Measurements from ENCODE around the gene GNB3. TPM values are rescaled to one million over a fixed set of nuclear protein-coding genes. Genes with fewer than 3 reads are reported as not detected.
"Not testable (repeated sequence)": the region's sequence is repeated elsewhere in the genome, so short reads cannot be mapped to it uniquely, and the experiment has no call there.

Gene GNB3
- total and polyA plus RNA-seq, 4 donors = 1.2 to 3.3 (median 1.7) TPM

DNA sequence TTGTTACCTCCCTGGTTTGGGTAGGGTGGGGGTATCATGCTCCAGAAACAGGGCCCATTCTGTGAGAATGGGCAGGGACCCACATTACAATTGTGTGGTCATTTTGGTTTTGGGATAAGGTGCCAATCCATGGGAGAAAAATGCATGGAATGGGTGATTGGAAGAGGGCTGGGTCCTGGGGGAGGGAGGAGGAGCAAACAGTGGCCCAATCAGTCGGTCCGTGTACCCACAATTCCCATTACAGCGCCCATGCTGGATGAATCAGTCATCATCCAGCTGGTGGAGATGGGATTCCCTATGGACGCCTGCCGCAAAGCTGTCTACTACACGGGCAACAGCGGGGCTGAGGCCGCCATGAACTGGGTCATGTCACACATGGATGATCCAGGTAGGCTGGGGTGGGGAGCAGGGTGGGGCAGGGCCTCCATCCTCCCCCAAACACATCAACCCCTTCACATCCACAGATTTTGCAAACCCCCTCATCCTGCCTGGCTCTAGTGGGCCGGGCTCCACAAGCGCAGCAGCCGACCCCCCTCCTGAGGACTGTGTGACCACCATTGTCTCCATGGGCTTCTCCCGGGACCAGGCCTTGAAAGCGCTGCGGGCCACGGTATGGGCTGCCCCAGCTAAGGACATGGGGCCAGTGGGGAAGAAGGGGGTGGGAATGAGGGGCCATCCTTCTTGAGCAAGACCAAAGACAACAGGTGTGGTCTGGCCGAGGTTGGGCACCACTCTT is 23.0 kb downstream of the GNB3 start:
- DNase-seq (no peak), ATAC-seq (ENCODE audit: insufficient read depth, low FRiP score) (no peak)
- WGBS, 2 donors = 96 to 98% methylated on average over 16 of the region's 16 CpGs
- Histone ChIP-seq H3K4me1 (ENCODE audit: control insufficient read depth in 5 of 5, insufficient read depth in 5 of 5, low read length in 5 of 5) (peaks cover 0 to 12% (median 4%) of the 10 kb centered on the region in 5 donors), H3K27ac (ENCODE audit: low read depth in 1 of 2, low read length in 1 of 2) (no peak overlapping the region), H3K36me3 (ENCODE audit: control insufficient read depth in 4 of 4, insufficient read depth in 4 of 4, low read length in 4 of 4) (peaks cover 16 to 44% (median 28%) of the 10 kb centered on the region in 4 donors), H3K4me3 (no peak overlapping the region), H3K9ac (ENCODE audit: insufficient read depth in 1 of 2, low read length in 2 of 2) (no peak overlapping the region), H3K27me3 (ENCODE audit: control insufficient read depth in 3 of 3, insufficient read depth in 3 of 3, low read length in 2 of 3) (no peaks in the 10 kb centered on the region), H3K9me3 (ENCODE audit: control insufficient read depth in 4 of 4, insufficient read depth in 3 of 4, low read length in 3 of 4) (no peaks in the 10 kb centered on the region)
- no peak for TF ChIP-seq CTCF (IDR thresholded peaks at IDR 0.05; ENCODE audit: control extremely low read depth, extremely low read depth)

GRCh38 chr12:6865307-6865706 is 24.6 kb downstream of the GNB3 start:
- not testable (repeated sequence) for H3K27ac ChIP-seq (ENCODE audit: low read depth in 1 of 2, low read length in 1 of 2); H3K9ac ChIP-seq (ENCODE audit: insufficient read depth in 1 of 2, low read length in 2 of 2); ATAC-seq (ENCODE audit: insufficient read depth, low FRiP score); H3K9me3 ChIP-seq (ENCODE audit: control insufficient read depth in 4 of 4, insufficient read depth in 3 of 4, low read length in 3 of 4); H3K4me3 ChIP-seq; DNase-seq; H3K27me3 ChIP-seq (ENCODE audit: control insufficient read depth in 3 of 3, insufficient read depth in 3 of 3, low read length in 2 of 3)
- Histone ChIP-seq H3K4me1 (ENCODE audit: control insufficient read depth in 5 of 5, insufficient read depth in 5 of 5, low read length in 5 of 5) (peaks cover 0 to 23% (median 10%) of the 10 kb centered on the region in 5 donors), H3K36me3 (ENCODE audit: control insufficient read depth in 4 of 4, insufficient read depth in 4 of 4, low read length in 4 of 4) (peaks cover 9 to 44% (median 34%) of the 10 kb centered on the region in 4 donors)
- WGBS, 2 donors = 94 to 95% methylated on average over 5 of the region's 5 CpGs

GRCh38 chr12:6866163-6866919 is 25.6 kb downstream of the GNB3 start:
- peaks cover 4 to 39% (median 31%) of the 10 kb centered on the region in 4 donors for H3K36me3 ChIP-seq (ENCODE audit: control insufficient read depth in 4 of 4, insufficient read depth in 4 of 4, low read length in 4 of 4)
- H3K4me1 ChIP-seq (ENCODE audit: control insufficient read depth in 5 of 5, insufficient read depth in 5 of 5, low read length in 5 of 5) = peaks cover 0 to 23% (median 12%) of the 10 kb centered on the region in 5 donors
- peak overlapping the region; percentile 71 to 91 for H3K27ac ChIP-seq (ENCODE audit: low read depth in 1 of 2, low read length in 1 of 2)
- no peaks in the 10 kb centered on the region for H3K27me3 ChIP-seq (ENCODE audit: control insufficient read depth in 3 of 3, insufficient read depth in 3 of 3, low read length in 2 of 3)
- 84 to 87% methylated on average over 19 of the region's 19 CpGs for WGBS, 2 donors
- H3K9me3 ChIP-seq (ENCODE audit: control insufficient read depth in 4 of 4, insufficient read depth in 3 of 4, low read length in 3 of 4) = no peaks in the 10 kb centered on the region
- H3K9ac ChIP-seq (ENCODE audit: insufficient read depth in 1 of 2, low read length in 2 of 2) = peak overlapping the region in 1 of 2 donors; percentile 50
- ATAC-seq (ENCODE audit: insufficient read depth, low FRiP score) (no peak), DNase-seq (peak in 1 of 3 donors; percentile 22)
- no peak overlapping the region for H3K4me3 ChIP-seq
- no peak for TF ChIP-seq CTCF (IDR thresholded peaks at IDR 0.05; ENCODE audit: control extremely low read depth, extremely low read depth)

DNA sequence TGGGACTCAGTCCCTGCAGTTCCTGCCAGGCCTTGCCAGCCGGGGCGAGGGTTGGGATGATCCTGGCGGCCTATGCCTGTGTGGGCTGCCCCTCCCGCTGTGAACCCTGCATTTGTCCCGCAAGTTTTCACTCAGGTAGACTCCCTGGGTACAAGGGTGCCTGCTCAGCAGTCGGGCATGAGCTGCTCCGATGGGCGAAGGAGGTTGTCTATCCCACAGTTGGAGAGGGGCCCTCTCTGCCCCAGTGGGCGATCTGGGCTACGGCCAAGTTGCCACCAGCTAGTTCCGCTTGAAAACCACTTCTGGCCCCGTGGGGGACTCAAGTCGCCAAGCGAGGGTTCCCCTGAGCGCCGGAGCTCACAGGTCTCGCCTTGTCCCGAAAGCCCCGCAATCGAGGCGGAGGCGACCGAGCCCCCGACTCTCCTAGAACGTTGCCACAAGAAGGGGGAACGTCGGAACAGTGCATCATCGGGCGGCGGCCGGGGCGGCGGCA is 26.2 kb downstream of the GNB3 start:
- Histone ChIP-seq H3K27ac (ENCODE audit: low read depth in 1 of 2, low read length in 1 of 2) (peak overlapping the region; percentile 71 to 91), H3K36me3 (ENCODE audit: control insufficient read depth in 4 of 4, insufficient read depth in 4 of 4, low read length in 4 of 4) (peaks cover 3 to 36% (median 31%) of the 10 kb centered on the region in 4 donors), H3K9ac (ENCODE audit: insufficient read depth in 1 of 2, low read length in 2 of 2) (peak overlapping the region; percentile 50 to 67), H3K4me3 (peak overlapping the region; percentile 40), H3K4me1 (ENCODE audit: control insufficient read depth in 5 of 5, insufficient read depth in 5 of 5, low read length in 5 of 5) (peaks cover 0 to 29% (median 12%) of the 10 kb centered on the region in 5 donors), H3K9me3 (ENCODE audit: control insufficient read depth in 4 of 4, insufficient read depth in 3 of 4, low read length in 3 of 4) (no peaks in the 10 kb centered on the region), H3K27me3 (ENCODE audit: control insufficient read depth in 3 of 3, insufficient read depth in 3 of 3, low read length in 2 of 3) (no peaks in the 10 kb centered on the region)
- 2 to 4% methylated on average over 25 to 33 of the region's 33 CpGs for WGBS, 2 donors
- TF ChIP-seq CTCF (IDR thresholded peaks at IDR 0.05; ENCODE audit: control extremely low read depth, extremely low read depth) = no peak
- ATAC-seq (ENCODE audit: insufficient read depth, low FRiP score) (peak; percentile 2), DNase-seq (no peak)

Data from lung (tissue), 12 donors.